GM04504 (cell line): ENCODE measurements around the gene RAD51B.
"Not testable (repeated sequence)": the region's sequence is repeated elsewhere in the genome, so short reads cannot be mapped to it uniquely, and the experiment has no call there.

Experiments
- DNase-seq: peaks from one replicate; pipeline ENCODE4 v3.0.0-alpha.2; 2012; ENCODE audit warnings: low read depth

RAD51B gene

GRCh38 chr14:68250927-68251768, 431.6 kb downstream of the RAD51B start:
- DNase-seq = no peak

GRCh38 chr14:68251769-68252100, 432.2 kb downstream of the RAD51B start:
- no peak for DNase-seq

- DNase-seq = no peak
These were observed 433.7 kb downstream of the RAD51B start for GRCh38 chr14:68253160-68253780.

- DNase-seq = no peak
These were observed 434.4 kb downstream of the RAD51B start for GRCh38 chr14:68253878-68254528.

- no peak for DNase-seq
These were observed 435.3 kb downstream of the RAD51B start for GRCh38 chr14:68254669-68255527.

- no peak for DNase-seq
These were observed 436.2 kb downstream of the RAD51B start for GRCh38 chr14:68255693-68256178.

- no peak for DNase-seq
These were observed 438.4 kb downstream of the RAD51B start for GRCh38 chr14:68257969-68258368.

- not testable (repeated sequence) for DNase-seq
These were observed 439.4 kb downstream of the RAD51B start for GRCh38 chr14:68258995-68259394.

- DNase-seq = no peak
These were observed 440.5 kb downstream of the RAD51B start for GRCh38 chr14:68260121-68260520.

GRCh38 chr14:68261092-68261842, 441.7 kb downstream of the RAD51B start:
- no peak for DNase-seq

- no peak for DNase-seq
These were observed 443.0 kb downstream of the RAD51B start for GRCh38 chr14:68262567-68262966.

GRCh38 chr14:68263563-68264259, 444.1 kb downstream of the RAD51B start:
- DNase-seq = no peak

- DNase-seq = no peak
These were observed 444.6 kb downstream of the RAD51B start for GRCh38 chr14:68264260-68264569.

GRCh38 chr14:68266998-68267397, 447.4 kb downstream of the RAD51B start:
- no peak for DNase-seq

- no peak for DNase-seq
These were observed 448.6 kb downstream of the RAD51B start for GRCh38 chr14:68268197-68268596.

- DNase-seq = no peak
These were observed 449.1 kb downstream of the RAD51B start for GRCh38 chr14:68268719-68269118.

GRCh38 chr14:68269136-68269927, 449.8 kb downstream of the RAD51B start:
- DNase-seq = no peak

GRCh38 chr14:68270342-68270741, 450.8 kb downstream of the RAD51B start:
- no peak for DNase-seq

GRCh38 chr14:68271913-68272391, 452.4 kb downstream of the RAD51B start:
- DNase-seq = no peak

- no peak for DNase-seq
These were observed 453.8 kb downstream of the RAD51B start for GRCh38 chr14:68273413-68273812.
